H9 (cell line): Measurements from ENCODE around the gene GTPBP6. TPM values are rescaled to one million over a fixed set of nuclear protein-coding genes. Genes with fewer than 3 reads are reported as not detected.

Experiments
- DNase-seq: peaks from one replicate; pipeline ENCODE4 v3.0.0-alpha.2; 2017
- H2AFZ ChIP-seq: one replicate; pipeline ENCODE4 v1.6.1; 2013; ENCODE audit warnings: mild to moderate bottlenecking, low read length, control low read depth, moderate library complexity
- H2AK5ac ChIP-seq: 2 replicates; pipeline ENCODE4 v1.6.1; 2013; ENCODE audit warnings: low read length, control low read depth, mixed read lengths; ENCODE audit not compliant: insufficient read length
- H2BK120ac ChIP-seq: one replicate; pipeline ENCODE4 v1.6.1; 2013; ENCODE audit warnings: low read depth, mild to moderate bottlenecking, low read length, control low read depth, inconsistent platforms; ENCODE audit not compliant: poor library complexity, severe bottlenecking
- H2BK12ac ChIP-seq: 2 replicates; pipeline ENCODE4 v1.6.1; 2013; ENCODE audit warnings: low read length, control low read depth, mixed read lengths, low read depth; ENCODE audit not compliant: insufficient read length
- H2BK15ac ChIP-seq: 2 replicates; pipeline ENCODE4 v1.6.1; 2013; ENCODE audit warnings: low read depth, low read length, control low read depth
- H2BK20ac ChIP-seq: one replicate; pipeline ENCODE4 v1.6.1; 2013; ENCODE audit warnings: low read depth, mild to moderate bottlenecking, low read length, control low read depth, inconsistent platforms; ENCODE audit not compliant: poor library complexity, severe bottlenecking
- H2BK5ac ChIP-seq: 2 replicates; pipeline ENCODE4 v1.6.1; 2013; ENCODE audit warnings: low read length, control low read depth, mixed read lengths; ENCODE audit not compliant: insufficient read length
- H3K14ac ChIP-seq: 2 replicates; pipeline ENCODE4 v1.6.1; 2013; ENCODE audit warnings: low read length, control low read depth; ENCODE audit not compliant: insufficient read depth
- H3K18ac ChIP-seq: 2 replicates; pipeline ENCODE4 v1.6.1; 2013; ENCODE audit warnings: low read depth, mild to moderate bottlenecking, mixed read lengths, low read length, control low read depth; ENCODE audit not compliant: insufficient read length
- H3K23ac ChIP-seq: 2 replicates; pipeline ENCODE4 v1.6.1; 2013; ENCODE audit warnings: low read length, control low read depth, mixed read lengths, low read depth; ENCODE audit not compliant: insufficient read length
- H3K23me2 ChIP-seq: 2 replicates; pipeline ENCODE4 v1.6.1; 2013; ENCODE audit warnings: low read depth, mild to moderate bottlenecking, mixed read lengths, low read length, control low read depth; ENCODE audit not compliant: insufficient read length, poor library complexity, severe bottlenecking
- H3K27ac ChIP-seq: 2 replicates; pipeline ENCODE4 v1.5.1; 2013; ENCODE audit warnings: low read length, control low read depth, mixed read lengths, low read depth; ENCODE audit not compliant: insufficient read length
- H3K27me3 ChIP-seq: 2 replicates; pipeline ENCODE4 v1.6.1; 2013; ENCODE audit warnings: low read length, control low read depth, inconsistent platforms; ENCODE audit not compliant: insufficient read depth
- H3K4ac ChIP-seq: 2 replicates; pipeline ENCODE4 v1.6.1; 2013; ENCODE audit warnings: low read depth, mild to moderate bottlenecking, control low read depth, inconsistent platforms, low read length, moderate library complexity
- H3K4me1 ChIP-seq: 2 replicates; pipeline ENCODE4 v1.6.1; 2013; ENCODE audit warnings: low read length, control low read depth, inconsistent platforms; ENCODE audit not compliant: insufficient read depth
- H3K4me2 ChIP-seq: 2 replicates; pipeline ENCODE4 v1.6.1; 2013; ENCODE audit warnings: low read length, control low read depth, mixed read lengths; ENCODE audit not compliant: insufficient read length, insufficient read depth
- H3K56ac ChIP-seq: 2 replicates; pipeline ENCODE4 v1.6.1; 2013; ENCODE audit warnings: low read depth, mild to moderate bottlenecking, mixed read lengths, low read length, control low read depth; ENCODE audit not compliant: insufficient read length
- H3K79me1 ChIP-seq: 2 replicates; pipeline ENCODE4 v1.6.1; 2013; ENCODE audit warnings: low read depth, mild to moderate bottlenecking, moderate library complexity, low read length, control low read depth, inconsistent platforms; ENCODE audit not compliant: insufficient read depth, poor library complexity, severe bottlenecking
- H3K79me2 ChIP-seq: 2 replicates; pipeline ENCODE4 v1.6.1; 2013; ENCODE audit warnings: low read length, control low read depth, inconsistent platforms; ENCODE audit not compliant: insufficient read depth
- H3K9ac ChIP-seq: 2 replicates; pipeline ENCODE4 v1.6.1; 2013; ENCODE audit warnings: low read length, control low read depth, mixed read lengths; ENCODE audit not compliant: insufficient read length; ENCODE audit errors: extremely low read depth
- H3K9me3 ChIP-seq: one replicate; pipeline ENCODE4 v1.6.1; 2013; ENCODE audit warnings: low read depth, low read length, inconsistent platforms; ENCODE audit not compliant: control insufficient read depth
- H3T11ph ChIP-seq: one replicate; pipeline ENCODE4 v1.6.1; 2013; ENCODE audit warnings: mild to moderate bottlenecking, low read length, control low read depth, inconsistent platforms
- H4K20me1 ChIP-seq: one replicate; pipeline ENCODE4 v1.6.1; 2013; ENCODE audit not compliant: control insufficient read depth, insufficient read length, insufficient read depth
- H4K5ac ChIP-seq: 2 replicates; pipeline ENCODE4 v1.6.1; 2013; ENCODE audit warnings: low read depth, mild to moderate bottlenecking, mixed read lengths, low read length, control low read depth; ENCODE audit not compliant: insufficient read length
- H4K8ac ChIP-seq: replicated peaks from 2 replicates; pipeline ENCODE4 v1.6.1; 2013; ENCODE audit warnings: low read length, control low read depth, mixed read lengths, low read depth; ENCODE audit not compliant: insufficient read length
- H4K91ac ChIP-seq: 2 replicates; pipeline ENCODE4 v1.6.1; 2013; ENCODE audit warnings: low read depth, mild to moderate bottlenecking, moderate library complexity, mixed read lengths, low read length, control low read depth; ENCODE audit not compliant: insufficient read length
- H3K27ac Mint-ChIP-seq, 3 experiments: 2 replicates in 2 of 3; 3 replicates in 1 of 3; pipeline ENCODE4 v1.8.0; 2020 to 2021; ENCODE audit warnings: mixed read lengths in 3 of 3, mild to moderate bottlenecking in 1 of 3, moderate library complexity in 1 of 3
- H3K27me3 Mint-ChIP-seq: 2 replicates; pipeline ENCODE4 v1.8.0; 2021; ENCODE audit warnings: low read depth, mild to moderate bottlenecking, moderate library complexity, mixed read lengths
- H3K36me3 Mint-ChIP-seq, 3 experiments: 2 replicates in 2 of 3; 3 replicates in 1 of 3; pipeline ENCODE4 v1.8.0; 2020 to 2021; ENCODE audit warnings: low read depth in 3 of 3, mixed read lengths in 3 of 3; ENCODE audit not compliant: insufficient read depth in 1 of 3
- H3K4me1 Mint-ChIP-seq, 2 experiments: 2 replicates each; pipeline ENCODE4 v1.8.0; 2020; ENCODE audit warnings: mixed read lengths in 2 of 2
- H3K4me3 Mint-ChIP-seq, 2 experiments: 2 replicates in 1 of 2; 3 replicates in 1 of 2; pipeline ENCODE4 v1.8.0; 2020 to 2021; ENCODE audit warnings: mild to moderate bottlenecking in 2 of 2, mixed read lengths in 2 of 2, moderate library complexity in 1 of 2
- H3K9me3 Mint-ChIP-seq, 2 experiments: 2 replicates in 1 of 2; 3 replicates in 1 of 2; pipeline ENCODE4 v1.8.0; 2020; ENCODE audit warnings: mild to moderate bottlenecking in 2 of 2, mixed read lengths in 2 of 2, moderate library complexity in 1 of 2
- WGBS: extraction: QIAGEN DNeasy Blood & Tissue Kit; methylation state at CpG from one replicate; pipeline ENCODE4 v1.1.7; 2013; ENCODE audit warnings: missing lambda C conversion rate, low lambda C conversion rate, mixed read lengths; ENCODE audit not compliant: insufficient read length; ENCODE audit errors: extremely low coverage; 5-methylcytosine and 5-hydroxymethylcytosine counted together
- total RNA-seq: library from RNA; stranded (reverse); gene quantifications from 2 replicates; pipeline ENCODE4 v1.2.1, GENCODE V29; 2021
- TF ChIP-seq, protein P1 (sequence below): fragments of 200-600 bp; sonication (generic); conservative IDR thresholded peaks from 3 replicates; pipeline ENCODE4 v1.8.0; 2021; ENCODE audit warnings: antibody characterized with exemption, mild to moderate bottlenecking

The GTPBP6 gene
- total RNA-seq, 1 experiment from 2014 or later: 64.0 TPM

DNA sequence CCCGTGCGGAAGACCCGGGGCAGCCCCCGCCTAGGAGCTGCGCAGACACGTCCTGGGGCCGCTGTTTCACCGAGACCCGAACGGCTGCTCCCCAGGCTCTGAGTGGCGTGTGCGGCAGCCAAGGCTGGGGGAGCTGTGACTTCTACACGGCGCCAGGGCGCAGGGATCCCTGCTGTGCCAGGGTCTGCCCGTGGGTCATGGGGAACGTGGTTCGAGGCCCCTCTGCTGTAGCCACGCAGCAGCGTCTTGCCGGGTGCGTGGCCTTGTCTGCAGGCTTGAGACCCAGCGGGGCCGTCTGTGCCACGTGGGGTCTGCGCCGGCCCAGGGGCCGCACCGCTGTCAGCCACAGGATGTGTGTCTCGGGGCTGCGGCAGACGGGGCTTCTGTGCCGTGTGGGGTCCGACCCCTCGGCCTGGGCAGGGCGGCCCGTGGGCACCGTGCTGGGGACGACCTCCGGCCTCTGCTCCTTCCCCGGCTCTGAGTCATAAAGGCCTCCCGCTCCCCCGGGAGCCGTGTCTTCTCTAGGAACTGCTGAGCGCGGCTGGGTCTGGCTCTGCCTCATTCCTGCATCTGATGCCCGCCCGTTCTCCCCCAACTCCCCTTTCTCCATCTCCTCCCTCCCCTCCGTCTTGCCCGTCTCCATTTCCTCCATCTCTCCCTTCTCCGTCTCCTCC lies 12.7 kb upstream of the GTPBP6 start:
- no peaks in the 10 kb centered on the region for H3K4me1 ChIP-seq
- no peak overlapping the region for H2BK15ac ChIP-seq
- H4K5ac ChIP-seq: no peak overlapping the region
- no peaks in the 10 kb centered on the region for H3K9me3 ChIP-seq
- H4K20me1 ChIP-seq: no peaks in the 10 kb centered on the region
- H3K4ac ChIP-seq: no peak overlapping the region
- no peaks in the 10 kb centered on the region for H3K23me2 ChIP-seq
- TF ChIP-seq, protein P1, sequence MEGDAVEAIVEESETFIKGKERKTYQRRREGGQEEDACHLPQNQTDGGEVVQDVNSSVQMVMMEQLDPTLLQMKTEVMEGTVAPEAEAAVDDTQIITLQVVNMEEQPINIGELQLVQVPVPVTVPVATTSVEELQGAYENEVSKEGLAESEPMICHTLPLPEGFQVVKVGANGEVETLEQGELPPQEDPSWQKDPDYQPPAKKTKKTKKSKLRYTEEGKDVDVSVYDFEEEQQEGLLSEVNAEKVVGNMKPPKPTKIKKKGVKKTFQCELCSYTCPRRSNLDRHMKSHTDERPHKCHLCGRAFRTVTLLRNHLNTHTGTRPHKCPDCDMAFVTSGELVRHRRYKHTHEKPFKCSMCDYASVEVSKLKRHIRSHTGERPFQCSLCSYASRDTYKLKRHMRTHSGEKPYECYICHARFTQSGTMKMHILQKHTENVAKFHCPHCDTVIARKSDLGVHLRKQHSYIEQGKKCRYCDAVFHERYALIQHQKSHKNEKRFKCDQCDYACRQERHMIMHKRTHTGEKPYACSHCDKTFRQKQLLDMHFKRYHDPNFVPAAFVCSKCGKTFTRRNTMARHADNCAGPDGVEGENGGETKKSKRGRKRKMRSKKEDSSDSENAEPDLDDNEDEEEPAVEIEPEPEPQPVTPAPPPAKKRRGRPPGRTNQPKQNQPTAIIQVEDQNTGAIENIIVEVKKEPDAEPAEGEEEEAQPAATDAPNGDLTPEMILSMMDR: no peak
- no peak overlapping the region for H2AK5ac ChIP-seq
- no peak overlapping the region; the same call in 1 of the 2 replicates for H3K14ac ChIP-seq
- no peak overlapping the region for H3K4me2 ChIP-seq
- H2BK20ac ChIP-seq: no peak overlapping the region
- H2BK12ac ChIP-seq: no peak overlapping the region
- no peak overlapping the region for H3K23ac ChIP-seq
- no peak overlapping the region for H3K9ac ChIP-seq
- H4K91ac ChIP-seq: no peak overlapping the region
- H3K4me1 Mint-ChIP-seq: 0 out of 4 replicates have a peak, but pooled peaks cover 0 to 2% of the 10 kb centered on the region in 2 experiments
- no peaks in the 10 kb centered on the region for H3K79me2 ChIP-seq
- H2BK120ac ChIP-seq: no peak overlapping the region
- peaks cover 11 to 12% of the 10 kb centered on the region in 2 experiments for H3K9me3 Mint-ChIP-seq
- H3K79me1 ChIP-seq: no peaks in the 10 kb centered on the region
- peaks cover 5% of the 10 kb centered on the region for H3K27me3 Mint-ChIP-seq
- peak overlapping the region in 1 of 2 experiments; percentile 30; a peak in 1 of 5 replicates for H3K4me3 Mint-ChIP-seq
- H3K27me3 ChIP-seq: no peaks in the 10 kb centered on the region
- H3K18ac ChIP-seq: peak overlapping the region; percentile 28
- WGBS: no CpG with 5 or more reads among the region's 51 CpGs
- no peak overlapping the region for H3T11ph ChIP-seq
- no peak for DNase-seq
- no peak overlapping the region for H2BK5ac ChIP-seq
- peaks cover 2 to 16% (median 8%) of the 10 kb centered on the region in 3 experiments; a peak in 6 of 7 replicates for H3K36me3 Mint-ChIP-seq
- H4K8ac ChIP-seq: no peak overlapping the region
- H3K56ac ChIP-seq: no peak overlapping the region
- no peak overlapping the region for H3K27ac Mint-ChIP-seq
- no peak overlapping the region for H3K27ac ChIP-seq
- H2AFZ ChIP-seq: no peak overlapping the region
